Gastrocnemius medialis (tissue), 4 donors: ENCODE results near the gene VWA3B. TPM values are rescaled to one million over a fixed set of nuclear protein-coding genes. Genes with fewer than 3 reads are reported as not detected.

ENCODE experiments used
- ATAC-seq, 2 donors: fragments of 150-250 bp; one replicate each; pipeline ENCODE4 v1.9.1; 2016
- DNase-seq, 2 donors: peaks; one replicate each; pipeline ENCODE4 v3.0.0-alpha.2; 2019
- H3K27ac ChIP-seq, 4 donors: fragments of 200-600 bp; sonication (generic); 1 replicate in 1 of 4; 2 replicates in 3 of 4; pipeline ENCODE4 v1.5.1; 2016 to 2018; ENCODE audit warnings: mild to moderate bottlenecking in 2 of 4, moderate library complexity in 1 of 4
- H3K27me3 ChIP-seq, 3 donors: fragments of 200-600 bp; sonication (generic) in 2 of 3; 1 replicate in 1 of 3; 2 replicates in 2 of 3; pipeline versions ENCODE4 v1.5.1 to v1.6.0; 2016 to 2019; ENCODE audit warnings: mild to moderate bottlenecking in 1 of 3, moderate library complexity in 1 of 3
- H3K36me3 ChIP-seq, 2 donors: fragments of 200-600 bp; sonication (generic) in 1 of 2; one replicate each; pipeline ENCODE4 v1.5.1; 2017 to 2018
- H3K4me1 ChIP-seq, 2 donors: fragments of 200-600 bp; sonication (generic) in 1 of 2; one replicate each; pipeline ENCODE4 v1.5.1; 2016 to 2017; ENCODE audit warnings: mild to moderate bottlenecking in 2 of 2
- H3K4me3 ChIP-seq, 4 donors: fragments of 200-600 bp; sonication (generic) in 3 of 4; 1 replicate in 1 of 4; 2 replicates in 3 of 4; pipeline ENCODE4 v1.5.1; 2016 to 2019; ENCODE audit warnings: mild to moderate bottlenecking in 2 of 4
- H3K9me3 ChIP-seq, 3 donors: fragments of 200-600 bp; sonication (generic) in 2 of 3; 1 replicate in 1 of 3; 2 replicates in 2 of 3; pipeline ENCODE4 v1.5.1; 2016 to 2019
- POLR2A ChIP-seq, 2 donors: fragments of 450-650 bp; IDR thresholded peaks; one replicate each; pipeline ENCODE4 v1.6.1; 2017; ENCODE audit warnings: antibody characterized with exemption in 2 of 2, mild to moderate bottlenecking in 2 of 2, moderate library complexity in 2 of 2
- in situ Hi-C, 4 donors: fragments of 200-750 bp; cut with MboI; loops; one replicate each; pipeline versions ENCODE4 v1.15.0 to v1.8.0; 2017; ENCODE audit warnings: low sequenced_read_pairs in 4 of 4
- intact Hi-C: fragments of 100-400 bp; cut with DNase I; formaldehyde crosslinking; loops from one replicate; pipeline ENCODE4 v1.15.1; 2023; ENCODE audit warnings: low total_unique reads
- total RNA-seq, 4 donors: library from RNA; depleted of rRNA; stranded (reverse); fragments of >200 nt; gene quantifications; one replicate each; pipeline versions ENCODE4 v1.1.0 to v1.2.3, GENCODE V29; 2016
- TF ChIP-seq, protein P1 (sequence below), 5 experiments: fragments of 450-650 bp in 3 of 5; fragments of 200-600 bp in 2 of 5; sonication (generic) in 2 of 5; IDR thresholded peaks in 4 of 5; conservative IDR thresholded peaks in 1 of 5; 1 replicate in 4 of 5; 2 replicates in 1 of 5; pipeline ENCODE4 v1.5.1; 2016 to 2019; ENCODE audit warnings: antibody characterized with exemption in 5 of 5, mild to moderate bottlenecking in 3 of 5, moderate library complexity in 3 of 5

Gene VWA3B
- total RNA-seq, 4 donors from 2014 or later, result not detected

DNA sequence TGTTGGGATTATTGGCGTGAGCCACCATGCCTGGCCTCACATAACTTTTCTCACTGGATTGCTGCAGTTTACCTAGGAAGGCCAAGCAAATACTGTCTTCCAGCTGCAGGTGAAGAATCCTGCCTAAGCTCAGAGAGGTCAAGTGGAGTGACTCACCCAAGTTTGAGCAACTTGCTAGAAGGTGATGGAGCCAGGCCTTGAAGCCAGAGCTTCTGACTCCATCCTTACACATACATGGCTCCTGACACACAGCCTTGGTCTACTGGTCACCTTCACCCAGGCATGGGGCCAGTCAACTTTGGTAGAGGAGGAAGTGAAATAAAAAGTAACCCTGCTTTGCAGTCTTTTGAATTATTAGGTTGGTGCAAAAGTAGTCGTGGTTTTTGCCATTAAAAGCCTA lies 93.5 kb downstream of the VWA3B start:
- H3K4me1 ChIP-seq, result no peaks in the 10 kb centered on the region
- no peak overlapping the region for H3K4me3 ChIP-seq
- DNase-seq, result no peak
- intact Hi-C loops, result no loop called here
- no peak for ATAC-seq
- no peak overlapping the region for H3K27ac ChIP-seq
- in situ Hi-C loops, result loop anchor here in 2 of 4 donors (25.0 kb wide), 1 partner anchor 368 kb away; no protein-coding TSS in a partner anchor
- H3K27me3 ChIP-seq, result no peaks in the 10 kb centered on the region
- TF ChIP-seq, protein P1, sequence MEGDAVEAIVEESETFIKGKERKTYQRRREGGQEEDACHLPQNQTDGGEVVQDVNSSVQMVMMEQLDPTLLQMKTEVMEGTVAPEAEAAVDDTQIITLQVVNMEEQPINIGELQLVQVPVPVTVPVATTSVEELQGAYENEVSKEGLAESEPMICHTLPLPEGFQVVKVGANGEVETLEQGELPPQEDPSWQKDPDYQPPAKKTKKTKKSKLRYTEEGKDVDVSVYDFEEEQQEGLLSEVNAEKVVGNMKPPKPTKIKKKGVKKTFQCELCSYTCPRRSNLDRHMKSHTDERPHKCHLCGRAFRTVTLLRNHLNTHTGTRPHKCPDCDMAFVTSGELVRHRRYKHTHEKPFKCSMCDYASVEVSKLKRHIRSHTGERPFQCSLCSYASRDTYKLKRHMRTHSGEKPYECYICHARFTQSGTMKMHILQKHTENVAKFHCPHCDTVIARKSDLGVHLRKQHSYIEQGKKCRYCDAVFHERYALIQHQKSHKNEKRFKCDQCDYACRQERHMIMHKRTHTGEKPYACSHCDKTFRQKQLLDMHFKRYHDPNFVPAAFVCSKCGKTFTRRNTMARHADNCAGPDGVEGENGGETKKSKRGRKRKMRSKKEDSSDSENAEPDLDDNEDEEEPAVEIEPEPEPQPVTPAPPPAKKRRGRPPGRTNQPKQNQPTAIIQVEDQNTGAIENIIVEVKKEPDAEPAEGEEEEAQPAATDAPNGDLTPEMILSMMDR (IDR thresholded peaks at IDR 0.05 in 4 of 5, conservative IDR thresholded peaks at IDR 0.05 in 1 of 5), result no peak
- no peak for TF ChIP-seq POLR2A (IDR thresholded peaks at IDR 0.05)
- no peaks in the 10 kb centered on the region for H3K36me3 ChIP-seq
- H3K9me3 ChIP-seq, result no peaks in the 10 kb centered on the region

DNA sequence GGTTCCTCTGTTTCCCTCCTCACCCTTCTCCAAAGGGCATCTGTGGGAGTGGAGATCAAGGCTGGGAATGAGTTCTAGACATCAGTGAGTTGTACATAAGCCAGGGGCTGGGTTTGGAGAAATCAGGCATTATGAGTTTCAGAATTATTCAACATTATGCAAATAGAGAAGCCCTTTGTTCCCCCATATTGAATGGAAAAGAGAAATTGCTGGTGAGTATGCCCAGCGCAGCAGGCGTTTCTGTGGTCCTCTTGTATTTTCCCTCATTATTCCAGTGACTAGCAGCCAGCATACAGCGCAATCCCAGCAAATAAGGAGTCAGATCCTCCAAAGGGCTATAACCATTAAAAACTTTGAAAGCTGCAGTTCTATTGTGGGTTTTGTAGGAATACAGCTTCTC lies 94.4 kb downstream of the VWA3B start:
- ATAC-seq, result no peak
- no peaks in the 10 kb centered on the region for H3K36me3 ChIP-seq
- H3K9me3 ChIP-seq, result no peaks in the 10 kb centered on the region
- no peak for DNase-seq
- no peaks in the 10 kb centered on the region for H3K27me3 ChIP-seq
- H3K4me3 ChIP-seq, result no peak overlapping the region
- in situ Hi-C loops (loop anchor here in 2 of 4 donors (25.0 kb wide), 1 partner anchor 369 kb away; no protein-coding TSS in a partner anchor), intact Hi-C loops (no loop called here)
- H3K4me1 ChIP-seq, result no peaks in the 10 kb centered on the region
- no peak for TF ChIP-seq POLR2A (IDR thresholded peaks at IDR 0.05)
- TF ChIP-seq, protein P1 (IDR thresholded peaks at IDR 0.05 in 4 of 5, conservative IDR thresholded peaks at IDR 0.05 in 1 of 5), result no peak
- H3K27ac ChIP-seq, result no peak overlapping the region

DNA sequence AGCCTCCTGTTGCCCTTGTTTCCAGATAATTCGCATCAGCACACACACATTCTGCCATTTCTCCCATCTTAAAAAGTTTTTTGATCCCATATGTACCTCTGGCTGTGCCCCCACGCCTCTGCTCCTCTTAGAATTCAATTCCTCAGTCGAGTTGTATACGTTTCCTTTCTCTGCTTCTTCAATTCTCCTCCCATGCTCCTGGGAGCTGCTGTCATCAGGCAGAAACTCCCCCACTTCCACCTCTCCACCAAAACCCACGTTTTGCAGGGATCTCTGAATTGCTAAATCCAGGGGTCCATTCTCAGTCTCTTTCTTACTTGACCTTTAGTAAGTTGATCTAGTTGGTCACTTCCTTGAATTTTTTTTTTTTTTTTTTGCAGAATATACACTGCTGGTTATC lies 98.8 kb downstream of the VWA3B start:
- no peaks in the 10 kb centered on the region for H3K9me3 ChIP-seq
- H3K4me3 ChIP-seq, result no peak overlapping the region
- no peak overlapping the region for H3K27ac ChIP-seq
- TF ChIP-seq, protein P1 (IDR thresholded peaks at IDR 0.05 in 4 of 5, conservative IDR thresholded peaks at IDR 0.05 in 1 of 5), result no peak
- no peaks in the 10 kb centered on the region for H3K27me3 ChIP-seq
- intact Hi-C loops, result no loop called here
- H3K4me1 ChIP-seq, result no peaks in the 10 kb centered on the region
- in situ Hi-C loops, result loop anchor here in 2 of 4 donors (25.0 kb wide), 1 partner anchor 374 kb away; no protein-coding TSS in a partner anchor
- no peaks in the 10 kb centered on the region for H3K36me3 ChIP-seq
- DNase-seq (no peak), ATAC-seq (no peak)

DNA sequence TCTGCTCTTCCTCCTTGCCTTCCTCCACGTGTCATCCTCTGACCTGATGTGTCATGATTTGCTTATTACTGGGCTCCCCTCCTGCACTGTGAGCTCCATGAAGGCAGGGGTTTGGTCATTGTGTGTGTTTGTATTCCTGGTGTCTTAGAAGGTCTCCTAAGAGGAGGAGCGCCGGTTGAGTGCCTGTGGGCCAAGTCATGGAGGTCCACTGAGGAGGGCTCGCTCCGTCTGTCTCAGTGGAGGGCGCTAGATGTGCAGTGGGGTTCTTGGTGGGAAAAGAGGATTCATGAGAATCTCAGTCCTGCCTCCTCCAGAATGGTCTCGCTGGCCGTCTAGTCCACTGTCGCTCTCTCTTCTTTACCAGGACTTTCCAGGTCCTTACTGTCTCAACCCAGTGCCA lies 100.2 kb downstream of the VWA3B start:
- DNase-seq, result no peak
- Histone ChIP-seq H3K27ac (no peak overlapping the region), H3K4me3 (no peak overlapping the region), H3K36me3 (no peaks in the 10 kb centered on the region), H3K27me3 (no peaks in the 10 kb centered on the region), H3K9me3 (no peaks in the 10 kb centered on the region), H3K4me1 (peaks cover 3 to 8% of the 10 kb centered on the region in 2 donors)
- ATAC-seq, result no peak
- intact Hi-C loops (no loop called here), in situ Hi-C loops (loop anchor here in 2 of 4 donors (25.0 kb wide), 1 partner anchor 375 kb away; no protein-coding TSS in a partner anchor)
- TF ChIP-seq, protein P1 (IDR thresholded peaks at IDR 0.05 in 4 of 5, conservative IDR thresholded peaks at IDR 0.05 in 1 of 5), result no peak
- TF ChIP-seq POLR2A (IDR thresholded peaks at IDR 0.05), result no peak
